GM23248 (cell line): Measurements from ENCODE around the gene GRPR. TPM values are rescaled to one million over a fixed set of nuclear protein-coding genes. Genes with fewer than 3 reads are reported as not detected.

ENCODE experiments used
- DNase-seq: peaks from one replicate; pipeline ENCODE4 v3.0.0-alpha.2; 2015
- H2AFZ ChIP-seq: fragments of 200-600 bp; sonication (generic); 2 replicates; pipeline ENCODE4 v1.6.1; 2016; ENCODE audit warnings: antibody characterized with exemption
- H3F3A ChIP-seq: fragments of 200-600 bp; sonication (generic); 2 replicates; pipeline ENCODE4 v1.6.1; 2016; ENCODE audit warnings: mild to moderate bottlenecking, antibody characterized with exemption, mixed run types; ENCODE audit not compliant: insufficient read depth
- H3K27ac ChIP-seq: fragments of 200-600 bp; sonication (generic); 2 replicates; pipeline ENCODE4 v1.5.1; 2016; ENCODE audit warnings: mild to moderate bottlenecking
- H3K27me3 ChIP-seq: fragments of 200-600 bp; sonication (generic); replicated peaks from 2 replicates; pipeline ENCODE4 v1.6.1; 2016; ENCODE audit warnings: mild to moderate bottlenecking; ENCODE audit not compliant: insufficient read depth
- H3K36me3 ChIP-seq: fragments of 200-600 bp; sonication (generic); 2 replicates; pipeline ENCODE4 v1.6.1; 2016; ENCODE audit warnings: low read depth, mild to moderate bottlenecking
- H3K4me1 ChIP-seq: fragments of 200-600 bp; sonication (generic); 2 replicates; pipeline ENCODE4 v1.6.1; 2016; ENCODE audit warnings: mild to moderate bottlenecking; ENCODE audit not compliant: insufficient read depth
- H3K4me2 ChIP-seq: fragments of 200-600 bp; sonication (generic); one replicate; pipeline ENCODE4 v1.6.1; 2016; ENCODE audit warnings: mild to moderate bottlenecking; ENCODE audit not compliant: unreplicated experiment
- H3K4me3 ChIP-seq: fragments of 200-600 bp; sonication (generic); 2 replicates; pipeline ENCODE4 v1.5.1; 2016; ENCODE audit warnings: mild to moderate bottlenecking
- H3K79me2 ChIP-seq: fragments of 200-600 bp; sonication (generic); 2 replicates; pipeline ENCODE4 v1.6.1; 2016; ENCODE audit warnings: mild to moderate bottlenecking; ENCODE audit not compliant: insufficient read depth
- H3K9ac ChIP-seq: fragments of 200-600 bp; sonication (generic); 2 replicates; pipeline ENCODE4 v1.6.1; 2016; ENCODE audit warnings: mild to moderate bottlenecking
- H3K9me2 ChIP-seq: fragments of 200-600 bp; sonication (generic); 2 replicates; pipeline ENCODE4 v1.6.1; 2016; ENCODE audit warnings: mixed run types, mild to moderate bottlenecking, moderate library complexity; ENCODE audit not compliant: insufficient read depth
- H3K9me3 ChIP-seq: fragments of 200-600 bp; sonication (generic); one replicate; pipeline ENCODE4 v1.6.1; 2017; ENCODE audit warnings: low read depth
- H4K20me1 ChIP-seq: fragments of 200-600 bp; sonication (generic); 2 replicates; pipeline ENCODE4 v1.6.0; 2016; ENCODE audit not compliant: insufficient read depth
- EZH2 ChIP-seq: fragments of 200-600 bp; sonication (generic); IDR thresholded peaks from 2 replicates; pipeline ENCODE4 v1.6.1; 2018; ENCODE audit warnings: antibody characterized with exemption, mild to moderate bottlenecking; ENCODE audit not compliant: insufficient read depth, poor library complexity, severe bottlenecking
- EZH2phosphoT487 ChIP-seq: fragments of 200-600 bp; sonication (generic); IDR thresholded peaks from 2 replicates; pipeline ENCODE4 v1.6.1; 2018; ENCODE audit warnings: antibody characterized with exemption, moderate library complexity, mild to moderate bottlenecking, low read depth; ENCODE audit not compliant: insufficient read depth
- WGBS, 2 experiments: methylation state at CpG; one replicate each; pipeline ENCODE4 v1.1.6; 2015 to 2017; ENCODE audit warnings: low lambda C conversion rate in 2 of 2, low coverage in 1 of 2; ENCODE audit errors: missing lambda C conversion rate in 2 of 2; 5-methylcytosine and 5-hydroxymethylcytosine counted together
- in situ Hi-C: fragments of 300-500 bp; cut with MboI; formaldehyde crosslinking; loops from 2 replicates; pipeline ENCODE4 v1.15.0; 2020
- polyA plus RNA-seq: library from polyadenylated mRNA; unstranded; fragments of >200 nt; fragmentation: Nextera tagmentation; extraction: Ambion mirVana; gene quantifications from 2 replicates; pipeline ENCODE4 v1.2.1, GENCODE V29; 2016
- total RNA-seq: library from RNA; depleted of rRNA; stranded (reverse); fragments of >200 nt; shearing (Covaris generic); gene quantifications from 2 replicates; pipeline ENCODE4 v1.2.3, GENCODE V29; 2014

GRPR gene
- total and polyA plus RNA-seq, 2 experiments from 2014 or later, result 0.13 TPM; not detected in 1

DNA sequence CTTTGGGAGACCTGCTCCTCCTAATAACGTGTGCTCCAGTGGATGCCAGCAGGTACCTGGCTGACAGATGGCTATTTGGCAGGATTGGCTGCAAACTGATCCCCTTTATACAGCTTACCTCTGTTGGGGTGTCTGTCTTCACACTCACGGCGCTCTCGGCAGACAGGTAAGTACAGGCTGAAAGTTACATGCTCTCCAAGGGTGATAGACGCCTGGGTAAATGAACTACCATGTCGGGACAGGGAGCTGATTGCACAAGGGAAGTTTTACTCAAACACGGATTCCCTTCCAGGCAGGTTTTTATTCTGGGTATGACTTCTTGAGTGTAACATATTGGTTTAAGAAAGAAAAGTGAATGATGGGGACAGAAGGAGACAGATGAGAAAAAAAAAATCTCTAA, 836 bp downstream of the GRPR start:
- H3K27me3 ChIP-seq, result no peaks in the 10 kb centered on the region

GRCh38 chrX:16125520-16126149, 2.3 kb downstream of the GRPR start:
- Histone ChIP-seq H3K4me3 (no peak overlapping the region), H3K9me3 (no peaks in the 10 kb centered on the region), H3F3A (no peaks in the 10 kb centered on the region), H3K79me2 (no peaks in the 10 kb centered on the region), H3K9me2 (no peaks in the 10 kb centered on the region), H3K4me2 (no peak overlapping the region), H3K36me3 (no peaks in the 10 kb centered on the region), H4K20me1 (no peaks in the 10 kb centered on the region), H2AFZ (no peak overlapping the region), H3K9ac (no peak overlapping the region), H3K27ac (no peak overlapping the region), H3K27me3 (no peaks in the 10 kb centered on the region), H3K4me1 (no peaks in the 10 kb centered on the region)
- TF ChIP-seq EZH2phosphoT487, result no peak
- no peak for TF ChIP-seq EZH2
- 33 to 43% methylated on average over 3 to 5 of the region's 5 CpGs for WGBS, 2 experiments
- in situ Hi-C loops, result loop anchor here (10.0 kb wide), 1 partner anchor 549 kb away; no protein-coding TSS in a partner anchor
- DNase-seq, result no peak

More for the DNA sequence above, 836 bp downstream of the GRPR start:
- H3K27ac ChIP-seq, result no peak overlapping the region
- WGBS, 2 experiments, result 93 to 100% methylated on average over 6 to 7 of the region's 7 CpGs
- H3K36me3 ChIP-seq, result no peaks in the 10 kb centered on the region
- TF ChIP-seq EZH2 (no peak), EZH2phosphoT487 (no peak)
- H3K4me3 ChIP-seq, result no peak overlapping the region
- H4K20me1 ChIP-seq, result no peaks in the 10 kb centered on the region
- no peaks in the 10 kb centered on the region for H3K4me1 ChIP-seq
- no peaks in the 10 kb centered on the region for H3K79me2 ChIP-seq
- DNase-seq, result no peak
- H2AFZ ChIP-seq, result no peak overlapping the region
- H3K9me3 ChIP-seq, result no peaks in the 10 kb centered on the region
- H3K9me2 ChIP-seq, result no peaks in the 10 kb centered on the region
- H3K4me2 ChIP-seq, result no peak overlapping the region
- no peak overlapping the region for H3K9ac ChIP-seq
- H3F3A ChIP-seq, result no peaks in the 10 kb centered on the region
- in situ Hi-C loops, result loop anchor here (10.0 kb wide), 1 partner anchor 551 kb away; no protein-coding TSS in a partner anchor

GRCh38 chrX:16130707-16131106, 7.3 kb downstream of the GRPR start:
- Histone ChIP-seq H3K9me3 (no peaks in the 10 kb centered on the region), H3F3A (no peaks in the 10 kb centered on the region), H3K79me2 (no peaks in the 10 kb centered on the region), H3K27me3 (no peaks in the 10 kb centered on the region), H3K27ac (no peak overlapping the region), H3K36me3 (no peaks in the 10 kb centered on the region), H3K9ac (no peak overlapping the region), H3K4me1 (no peaks in the 10 kb centered on the region), H3K4me3 (no peak overlapping the region), H3K9me2 (no peaks in the 10 kb centered on the region), H4K20me1 (no peaks in the 10 kb centered on the region), H3K4me2 (no peak overlapping the region), H2AFZ (no peak overlapping the region)
- TF ChIP-seq EZH2phosphoT487 (no peak), EZH2 (no peak)
- DNase-seq, result no peak
- 64 to 71% methylated on average over 2 of the region's 2 CpGs for WGBS, 2 experiments
- in situ Hi-C loops, result no loop called here

- Histone ChIP-seq H3K4me1 (no peaks in the 10 kb centered on the region), H3K4me2 (no peak overlapping the region), H3K27ac (no peak overlapping the region), H3K9me3 (no peaks in the 10 kb centered on the region), H3F3A (no peaks in the 10 kb centered on the region), H3K79me2 (no peaks in the 10 kb centered on the region), H4K20me1 (no peaks in the 10 kb centered on the region), H3K27me3 (no peaks in the 10 kb centered on the region), H2AFZ (no peak overlapping the region), H3K4me3 (no peak overlapping the region), H3K9me2 (no peaks in the 10 kb centered on the region), H3K36me3 (no peaks in the 10 kb centered on the region), H3K9ac (no peak overlapping the region)
- in situ Hi-C loops, result no loop called here
- no peak for DNase-seq
- 100% methylated on average over 1 of the region's 1 CpG for WGBS, 2 experiments
- TF ChIP-seq EZH2phosphoT487, result no peak
- TF ChIP-seq EZH2, result no peak
These were observed 11.6 kb downstream of the GRPR start for GRCh38 chrX:16134936-16135335.
